Neuron (in vitro differentiated cells): ENCODE data around the gene ZC3HAV1.
A peak's percentile ranks its signal among the peaks of the same experiment; 100 is the strongest.

Experiments used
- H2AFZ ChIP-seq: one replicate; pipeline ENCODE4 v1.6.1; 2013; ENCODE audit warnings: low read depth, mild to moderate bottlenecking, inconsistent platforms, low read length, moderate library complexity
- H3K27me3 ChIP-seq: one replicate; pipeline ENCODE4 v1.6.1; 2013; ENCODE audit warnings: low read length; ENCODE audit not compliant: insufficient read depth
- H3K36me3 ChIP-seq: one replicate; pipeline ENCODE4 v1.6.1; 2013; ENCODE audit warnings: low read length; ENCODE audit not compliant: insufficient read depth
- H3K4me1 ChIP-seq: one replicate; pipeline ENCODE4 v1.6.1; 2013; ENCODE audit warnings: low read length; ENCODE audit not compliant: insufficient read depth
- H3K4me3 ChIP-seq: 2 replicates; pipeline ENCODE4 v1.5.1; 2013; ENCODE audit warnings: mild to moderate bottlenecking, low read length, moderate library complexity
- H3K9me3 ChIP-seq: one replicate; pipeline ENCODE4 v1.6.1; 2013; ENCODE audit warnings: low read length

The ZC3HAV1 gene

DNA sequence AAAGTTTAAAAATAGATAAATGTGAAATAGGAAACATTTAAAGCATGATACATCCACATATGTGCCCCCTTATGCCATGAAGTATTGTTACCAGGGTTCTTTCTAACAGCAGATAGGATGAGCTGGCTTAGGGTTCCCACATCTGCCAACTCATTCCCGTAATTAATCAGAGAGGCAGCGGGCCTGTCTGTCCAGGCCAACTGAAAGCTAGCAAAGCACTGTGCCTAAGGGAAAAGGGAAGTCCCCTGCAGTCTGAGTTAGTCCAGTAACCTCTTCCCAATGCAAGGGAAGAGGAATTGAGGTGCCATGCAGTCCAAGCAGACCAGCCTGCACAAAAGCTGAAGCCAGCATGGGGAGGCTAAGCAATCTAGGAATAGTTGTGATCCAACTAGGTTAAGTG, 55.4 kb downstream of the ZC3HAV1 start:
- H3K36me3 ChIP-seq = peaks cover 12% of the 10 kb centered on the region
- H3K4me3 ChIP-seq = no peak overlapping the region
- H3K4me1 ChIP-seq = no peaks in the 10 kb centered on the region
- H3K27me3 ChIP-seq = no peaks in the 10 kb centered on the region
- no peak overlapping the region for H2AFZ ChIP-seq
- H3K9me3 ChIP-seq = no peaks in the 10 kb centered on the region

DNA sequence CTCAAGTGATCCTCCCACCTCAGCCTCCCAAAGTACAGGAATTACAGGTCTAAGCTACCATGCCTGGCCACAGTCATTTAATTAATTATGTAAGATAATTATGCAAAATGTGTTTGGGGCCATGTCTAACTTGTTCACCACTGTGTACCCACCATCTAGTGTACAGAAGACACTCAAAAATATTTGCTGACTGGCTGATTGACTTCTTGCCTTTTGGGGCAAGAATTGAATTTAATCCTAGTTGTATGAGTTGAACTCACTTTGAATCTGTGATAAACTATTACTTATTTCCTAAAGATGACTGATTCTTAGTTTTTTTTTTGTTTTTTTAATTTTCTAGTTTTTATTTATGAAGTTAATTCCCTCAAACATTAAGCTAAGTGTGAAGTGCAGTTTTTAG, 57.9 kb downstream of the ZC3HAV1 start:
- H3K9me3 ChIP-seq = no peaks in the 10 kb centered on the region
- H3K36me3 ChIP-seq = peaks cover 15% of the 10 kb centered on the region
- no peak overlapping the region for H3K4me3 ChIP-seq
- no peaks in the 10 kb centered on the region for H3K27me3 ChIP-seq
- H2AFZ ChIP-seq = no peak overlapping the region
- H3K4me1 ChIP-seq = no peaks in the 10 kb centered on the region

DNA sequence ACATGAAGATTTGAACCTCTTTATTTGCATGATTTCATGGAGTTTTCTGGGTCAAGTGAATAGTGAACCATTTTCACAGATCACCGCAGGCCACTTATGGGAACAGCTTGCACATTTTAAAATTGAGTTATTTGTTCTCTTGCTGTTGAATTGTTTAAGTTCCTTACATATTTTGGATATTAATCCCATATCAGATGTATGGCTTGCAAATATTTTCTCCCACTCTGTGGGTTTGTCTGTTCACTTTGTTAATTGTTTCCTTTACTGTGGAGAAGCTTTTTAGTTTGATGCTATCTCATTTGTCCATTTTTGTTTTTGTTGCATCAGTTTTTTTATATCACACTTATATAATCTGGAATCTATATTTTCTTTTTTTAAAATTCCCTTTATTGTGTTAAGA, 59.6 kb downstream of the ZC3HAV1 start:
- Histone ChIP-seq H3K4me1 (no peaks in the 10 kb centered on the region), H3K27me3 (no peaks in the 10 kb centered on the region), H2AFZ (no peak overlapping the region), H3K4me3 (no peak overlapping the region), H3K36me3 (peaks cover 17% of the 10 kb centered on the region), H3K9me3 (no peaks in the 10 kb centered on the region)

DNA sequence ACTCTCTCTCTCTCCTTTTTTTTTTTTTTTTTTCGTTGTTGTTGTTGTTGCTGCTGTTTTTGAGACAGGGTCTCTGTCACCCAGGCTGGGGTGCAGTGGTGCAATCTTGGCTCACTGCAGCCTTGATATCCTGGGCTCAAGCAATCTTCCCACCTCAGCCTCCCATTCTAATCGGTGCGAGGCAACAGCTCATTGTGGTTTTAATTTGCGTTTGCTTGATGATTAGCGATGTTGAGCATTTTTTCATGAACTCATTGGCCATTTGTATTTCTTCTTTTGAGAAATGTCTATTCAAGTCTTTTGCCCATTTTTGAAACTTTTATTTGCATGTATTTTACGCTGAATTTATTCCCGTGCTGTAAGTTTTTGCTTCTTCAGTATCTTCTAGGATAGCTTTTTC, 60.4 kb downstream of the ZC3HAV1 start:
- Histone ChIP-seq H3K36me3 (peaks cover 13% of the 10 kb centered on the region), H3K4me3 (no peak overlapping the region), H3K9me3 (no peaks in the 10 kb centered on the region), H3K27me3 (no peaks in the 10 kb centered on the region), H2AFZ (no peak overlapping the region), H3K4me1 (no peaks in the 10 kb centered on the region)

DNA sequence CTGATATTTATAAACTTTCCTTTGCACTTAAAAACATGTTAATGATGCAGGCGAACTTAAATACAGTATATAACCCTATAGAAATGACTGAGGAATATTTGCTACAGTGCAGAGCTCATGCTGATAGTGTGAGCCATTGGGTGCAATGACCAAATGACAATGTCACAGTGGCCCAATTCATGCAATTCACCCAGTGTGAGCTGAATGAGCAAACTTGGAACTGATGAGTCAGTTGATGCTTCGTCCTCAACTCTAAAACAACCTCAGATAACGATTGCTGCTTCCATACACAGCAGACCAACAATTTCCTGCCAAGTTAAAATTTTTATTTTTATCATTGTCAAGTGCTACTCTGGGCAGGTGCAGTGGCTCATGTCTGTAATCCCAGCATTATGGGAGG, 61.5 kb downstream of the ZC3HAV1 start:
- H3K27me3 ChIP-seq = no peaks in the 10 kb centered on the region
- H3K4me3 ChIP-seq = no peak overlapping the region
- H2AFZ ChIP-seq = no peak overlapping the region
- peaks cover 13% of the 10 kb centered on the region for H3K36me3 ChIP-seq
- H3K4me1 ChIP-seq = no peaks in the 10 kb centered on the region
- H3K9me3 ChIP-seq = no peaks in the 10 kb centered on the region

DNA sequence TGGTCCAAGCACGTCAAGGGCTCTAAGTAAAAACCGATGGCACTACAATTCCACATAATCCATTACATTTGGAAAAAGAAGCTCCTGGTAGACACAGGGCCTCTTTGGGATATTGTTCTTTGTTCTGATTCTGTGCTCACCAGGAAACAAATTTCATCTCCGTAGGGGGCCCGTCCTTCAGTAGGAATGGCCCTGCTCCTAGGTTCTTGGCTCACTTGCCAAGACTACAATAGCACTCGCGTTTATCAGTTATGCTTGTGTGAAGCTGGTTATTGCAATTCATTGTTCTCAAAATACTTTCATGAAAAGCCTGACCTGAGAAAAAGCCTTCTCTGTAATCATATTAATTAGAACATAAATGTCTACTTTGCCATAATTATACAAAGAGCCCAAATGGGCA, 63.4 kb downstream of the ZC3HAV1 start:
- no peaks in the 10 kb centered on the region for H3K9me3 ChIP-seq
- H3K36me3 ChIP-seq = peaks cover 13% of the 10 kb centered on the region

DNA sequence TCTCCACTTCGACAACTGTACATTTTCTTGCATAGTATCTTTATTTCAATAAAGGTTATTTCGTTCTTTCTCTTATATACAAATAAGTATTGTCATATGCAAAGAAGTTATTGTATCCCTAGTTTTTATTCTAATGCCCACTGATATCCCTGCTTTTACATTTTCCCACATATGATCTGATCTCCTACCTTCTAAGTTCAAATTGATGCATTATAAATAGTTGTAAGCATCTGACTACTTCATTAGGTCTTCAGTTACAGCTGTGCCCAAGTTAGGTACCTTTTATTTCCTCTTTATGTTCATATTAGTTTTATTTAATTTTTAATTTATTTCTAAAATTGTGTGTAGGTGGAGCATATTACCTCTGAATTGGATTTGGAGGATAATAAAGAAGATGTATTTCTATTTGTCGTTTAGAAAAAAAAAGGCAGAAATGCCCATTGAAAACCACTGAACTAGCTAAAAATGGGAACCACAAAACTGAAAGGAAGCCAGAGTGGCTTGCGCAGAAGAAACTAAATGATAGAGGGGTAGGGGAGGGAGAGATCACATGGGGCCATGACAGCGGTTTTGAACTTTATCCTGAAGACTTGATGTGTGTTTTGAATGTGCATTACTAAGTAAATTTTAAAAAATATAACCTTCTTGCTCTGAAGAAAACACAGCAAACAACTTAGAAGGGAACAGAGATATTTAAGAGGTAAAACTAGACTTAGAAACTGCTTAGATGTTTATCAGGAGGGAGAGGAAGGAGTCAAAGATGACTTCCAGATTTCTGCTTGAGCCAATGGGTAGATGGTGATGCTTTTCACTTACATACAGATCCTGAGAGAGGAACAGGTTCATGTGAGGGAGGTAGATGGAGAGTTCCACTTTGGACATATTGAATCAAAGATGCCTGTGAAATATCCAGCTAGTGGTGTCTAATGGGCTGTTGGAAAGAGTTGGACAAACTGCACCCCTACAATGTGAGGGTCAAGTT, 64.4 kb downstream of the ZC3HAV1 start:
- peaks cover 11% of the 10 kb centered on the region for H3K36me3 ChIP-seq

More for the DNA sequence above, 63.4 kb downstream of the ZC3HAV1 start:
- Histone ChIP-seq H3K4me1 (no peaks in the 10 kb centered on the region), H2AFZ (no peak overlapping the region), H3K27me3 (no peaks in the 10 kb centered on the region), H3K4me3 (no peak overlapping the region)

DNA sequence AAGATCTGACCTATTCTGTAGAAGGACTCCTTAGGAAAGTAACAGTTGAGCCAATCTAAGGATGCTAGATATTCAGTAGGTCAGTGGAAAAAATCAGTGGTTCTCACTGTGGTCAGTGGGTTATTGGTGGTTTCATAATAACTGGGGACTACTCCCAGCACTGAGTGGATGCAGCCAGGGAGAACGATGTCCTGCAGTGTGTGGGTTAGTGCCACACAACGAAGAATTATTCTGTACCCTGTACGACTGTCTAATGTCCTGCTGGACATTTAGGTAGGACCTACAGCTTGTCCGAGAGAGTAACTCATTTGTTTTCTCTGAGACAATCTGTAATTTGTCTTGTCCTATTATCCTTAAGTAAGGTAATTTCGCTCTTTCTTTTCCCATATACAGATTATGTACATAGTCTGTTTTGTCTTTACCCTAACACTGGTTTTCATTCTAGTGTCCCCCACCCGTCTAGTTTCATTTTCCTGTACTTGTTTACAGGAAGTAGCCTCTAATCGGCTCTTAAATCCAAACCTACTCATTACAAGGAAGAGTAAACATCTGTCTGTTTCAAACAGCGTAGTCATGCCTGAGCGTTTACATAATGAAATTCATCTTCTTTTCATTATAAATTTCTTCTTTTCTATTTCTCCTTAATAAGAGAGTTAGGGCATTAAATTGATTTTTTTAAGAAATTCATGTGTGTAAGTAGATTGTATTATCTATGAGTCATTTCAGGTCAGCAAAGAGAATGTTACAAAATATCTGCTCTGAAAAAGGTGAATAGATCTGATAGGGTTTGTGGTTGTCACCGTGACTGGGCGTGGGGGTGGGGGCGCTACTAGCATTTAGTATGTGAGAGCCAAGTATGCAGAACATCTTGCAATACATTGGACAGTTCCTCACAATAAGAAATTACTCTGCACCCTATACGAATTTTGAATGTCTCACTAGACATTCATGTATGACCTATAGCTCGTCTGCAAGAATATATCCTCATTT, 65.4 kb downstream of the ZC3HAV1 start:
- Histone ChIP-seq H2AFZ (no peak overlapping the region), H3K27me3 (no peaks in the 10 kb centered on the region), H3K4me1 (no peaks in the 10 kb centered on the region), H3K9me3 (no peaks in the 10 kb centered on the region), H3K4me3 (no peak overlapping the region), H3K36me3 (peaks cover 6% of the 10 kb centered on the region)

More for the DNA sequence above, 64.4 kb downstream of the ZC3HAV1 start:
- H3K27me3 ChIP-seq = no peaks in the 10 kb centered on the region
- no peak overlapping the region for H3K4me3 ChIP-seq
- no peaks in the 10 kb centered on the region for H3K4me1 ChIP-seq
- no peaks in the 10 kb centered on the region for H3K9me3 ChIP-seq
- no peak overlapping the region for H2AFZ ChIP-seq

DNA sequence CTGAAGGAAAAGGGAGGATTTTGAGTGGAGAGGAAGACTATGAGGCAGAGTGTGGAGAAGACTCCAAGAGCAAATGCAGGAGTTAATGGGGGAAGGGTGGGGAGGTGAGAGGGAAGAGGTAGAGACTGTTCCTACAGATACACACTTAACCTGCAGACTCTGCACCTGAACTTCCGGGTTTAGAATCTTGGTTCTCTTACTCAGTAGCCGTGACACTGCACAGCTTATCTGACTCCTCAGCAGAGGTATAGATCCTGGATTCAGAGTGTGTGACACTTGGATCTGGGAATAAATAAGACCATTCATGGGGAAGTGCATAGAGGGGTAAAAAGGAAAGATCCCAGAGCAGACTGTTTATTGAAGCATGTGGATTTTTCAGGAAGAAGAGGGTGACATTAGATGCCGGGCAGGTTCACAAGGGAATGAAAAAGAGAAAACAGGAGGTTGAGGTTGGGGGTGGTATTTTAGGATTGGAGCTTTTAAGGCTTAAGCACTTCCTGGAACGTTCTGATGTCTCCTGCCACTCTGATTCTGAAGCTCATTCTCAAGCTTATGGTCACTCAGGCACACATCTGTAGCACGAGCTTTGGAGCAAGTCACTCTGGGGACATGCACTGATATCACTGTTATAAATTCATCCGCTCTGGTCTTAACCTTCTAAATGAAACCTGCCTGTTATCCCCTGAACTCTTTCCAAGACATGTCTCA, 68.0 kb downstream of the ZC3HAV1 start:
- Histone ChIP-seq H2AFZ (no peak overlapping the region), H3K9me3 (no peaks in the 10 kb centered on the region), H3K27me3 (no peaks in the 10 kb centered on the region), H3K36me3 (peaks cover 1% of the 10 kb centered on the region), H3K4me1 (no peaks in the 10 kb centered on the region), H3K4me3 (no peak overlapping the region)

DNA sequence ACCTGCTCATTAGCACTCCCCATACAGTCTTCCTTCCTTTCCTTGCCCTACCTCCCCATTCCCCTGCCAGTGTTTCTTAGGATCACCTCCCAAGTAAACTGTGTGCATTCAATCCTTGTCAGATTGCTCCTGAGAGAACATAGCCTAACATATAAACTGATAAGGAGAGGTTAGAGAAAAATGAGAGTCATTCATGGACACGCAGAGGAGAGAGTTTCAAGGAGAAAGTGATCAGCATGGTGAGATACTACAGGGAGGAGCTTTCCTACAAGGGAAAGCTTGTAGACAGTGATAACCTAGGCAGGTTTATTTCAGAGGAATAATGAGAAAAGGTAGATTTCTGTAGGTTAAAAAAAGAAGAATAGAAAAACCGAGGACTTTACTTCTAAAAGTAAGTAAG, 70.8 kb downstream of the ZC3HAV1 start:
- Histone ChIP-seq H2AFZ (no peak overlapping the region), H3K4me3 (no peak overlapping the region), H3K27me3 (peaks cover 11% of the 10 kb centered on the region), H3K36me3 (no peaks in the 10 kb centered on the region), H3K9me3 (no peaks in the 10 kb centered on the region), H3K4me1 (no peaks in the 10 kb centered on the region)

DNA sequence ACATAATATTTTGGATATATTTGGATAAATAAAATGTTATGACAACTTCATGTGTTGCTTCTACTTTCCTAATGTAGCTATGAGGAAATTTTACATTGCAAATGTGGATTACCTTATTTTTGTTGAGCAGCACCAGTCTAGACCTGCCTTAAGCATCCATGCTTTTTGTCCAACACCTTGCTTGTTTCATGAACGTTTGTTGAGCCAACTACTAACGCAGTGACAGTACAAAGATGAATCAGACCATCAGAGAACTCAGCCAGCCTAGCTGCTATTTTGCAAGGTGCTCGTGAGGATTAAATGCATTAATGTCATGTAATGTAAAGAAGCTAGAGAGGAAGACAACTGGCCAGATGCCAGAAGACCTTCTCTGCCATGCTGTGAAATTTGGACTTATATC, 72.6 kb downstream of the ZC3HAV1 start:
- H3K9me3 ChIP-seq = peaks cover 2% of the 10 kb centered on the region
- peaks cover 12% of the 10 kb centered on the region for H3K27me3 ChIP-seq
- H3K4me1 ChIP-seq = no peaks in the 10 kb centered on the region
- no peak overlapping the region for H2AFZ ChIP-seq
- H3K4me3 ChIP-seq = no peak overlapping the region
- no peaks in the 10 kb centered on the region for H3K36me3 ChIP-seq

DNA sequence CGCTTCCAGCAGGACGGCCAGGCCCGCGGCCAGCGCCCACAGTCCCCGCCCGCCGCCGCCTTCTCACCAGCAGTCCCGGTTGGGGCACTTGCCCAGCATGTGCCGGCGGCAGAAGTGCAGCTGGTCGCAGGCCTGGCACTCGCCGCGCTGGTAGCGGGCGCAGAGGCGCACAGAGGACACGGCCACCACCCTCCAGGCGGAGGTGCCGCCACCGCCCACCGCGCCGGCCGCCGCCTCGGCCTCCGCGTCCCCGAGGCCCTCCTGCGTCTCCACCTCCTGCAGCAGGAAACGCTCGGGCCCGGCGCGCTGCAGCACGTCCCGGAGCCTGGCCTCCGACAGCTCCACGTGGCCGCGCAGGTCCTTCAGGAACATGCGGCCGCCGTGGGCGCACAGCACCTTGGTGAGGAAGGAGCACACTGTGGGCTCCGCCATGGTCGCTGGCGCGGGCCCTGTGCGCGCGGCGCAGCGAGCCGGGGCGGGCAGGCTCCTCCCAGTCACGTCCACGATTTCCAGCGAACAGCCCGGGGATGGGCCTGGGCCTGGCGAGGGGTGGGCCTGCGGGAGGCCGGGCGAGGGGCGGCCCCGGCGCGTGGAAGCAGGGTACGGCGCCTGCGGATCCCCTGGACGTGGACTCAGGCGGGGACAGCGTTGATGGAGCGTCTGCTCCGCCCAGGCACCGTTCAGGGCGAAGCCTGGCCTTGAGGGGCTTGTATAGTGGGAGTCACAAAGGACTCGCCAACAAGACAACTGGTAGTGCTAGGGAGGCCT, 73.8 kb downstream of the ZC3HAV1 start, which contains the start of gene ZC3HAV1L:
Gene ZC3HAV1L (minus strand): TSS at position 457 of the 768 bp plus-strand sequence. CDS start 25 bp downstream, at position 432.
- Histone ChIP-seq H3K27me3 (peaks cover 12% of the 10 kb centered on the region), H3K4me1 (no peaks in the 10 kb centered on the region), H3K9me3 (peaks cover 2% of the 10 kb centered on the region), H3K36me3 (no peaks in the 10 kb centered on the region), H3K4me3 (no peak within 1 kb of the TSS), H2AFZ (peak within 1 kb of the TSS; percentile 84)
